HUES48 (cell line): ENCODE measurements around the gene TMEM37.
"Not testable (repeated sequence)": the region's sequence is repeated elsewhere in the genome, so short reads cannot be mapped to it uniquely, and the experiment has no call there.

ENCODE experiments used
- H3K27ac ChIP-seq: one replicate; pipeline ENCODE4 v1.7.0; 2013; ENCODE audit warnings: low read depth, low read length, inconsistent platforms
- H3K27me3 ChIP-seq: 2 replicates; pipeline ENCODE4 v1.6.1; 2013; ENCODE audit warnings: mild to moderate bottlenecking, low read length; ENCODE audit not compliant: control insufficient read depth, insufficient read depth
- H3K36me3 ChIP-seq: 2 replicates; pipeline ENCODE4 v1.6.1; 2013; ENCODE audit warnings: low read length; ENCODE audit not compliant: control insufficient read depth, insufficient read depth
- H3K4me1 ChIP-seq: 2 replicates; pipeline ENCODE4 v1.6.1; 2013; ENCODE audit warnings: mild to moderate bottlenecking, low read length; ENCODE audit not compliant: control insufficient read depth, insufficient read depth
- H3K4me3 ChIP-seq: 2 replicates; pipeline ENCODE4 v1.5.1; 2013; ENCODE audit warnings: mild to moderate bottlenecking, low read depth, low read length
- H3K9ac ChIP-seq: 2 replicates; pipeline ENCODE4 v1.6.1; 2013; ENCODE audit warnings: mild to moderate bottlenecking, low read depth, low read length, moderate library complexity
- H3K9me3 ChIP-seq: 2 replicates; pipeline ENCODE4 v1.6.1; 2013; ENCODE audit warnings: low read length; ENCODE audit not compliant: control insufficient read depth, insufficient read depth

TMEM37 gene

DNA sequence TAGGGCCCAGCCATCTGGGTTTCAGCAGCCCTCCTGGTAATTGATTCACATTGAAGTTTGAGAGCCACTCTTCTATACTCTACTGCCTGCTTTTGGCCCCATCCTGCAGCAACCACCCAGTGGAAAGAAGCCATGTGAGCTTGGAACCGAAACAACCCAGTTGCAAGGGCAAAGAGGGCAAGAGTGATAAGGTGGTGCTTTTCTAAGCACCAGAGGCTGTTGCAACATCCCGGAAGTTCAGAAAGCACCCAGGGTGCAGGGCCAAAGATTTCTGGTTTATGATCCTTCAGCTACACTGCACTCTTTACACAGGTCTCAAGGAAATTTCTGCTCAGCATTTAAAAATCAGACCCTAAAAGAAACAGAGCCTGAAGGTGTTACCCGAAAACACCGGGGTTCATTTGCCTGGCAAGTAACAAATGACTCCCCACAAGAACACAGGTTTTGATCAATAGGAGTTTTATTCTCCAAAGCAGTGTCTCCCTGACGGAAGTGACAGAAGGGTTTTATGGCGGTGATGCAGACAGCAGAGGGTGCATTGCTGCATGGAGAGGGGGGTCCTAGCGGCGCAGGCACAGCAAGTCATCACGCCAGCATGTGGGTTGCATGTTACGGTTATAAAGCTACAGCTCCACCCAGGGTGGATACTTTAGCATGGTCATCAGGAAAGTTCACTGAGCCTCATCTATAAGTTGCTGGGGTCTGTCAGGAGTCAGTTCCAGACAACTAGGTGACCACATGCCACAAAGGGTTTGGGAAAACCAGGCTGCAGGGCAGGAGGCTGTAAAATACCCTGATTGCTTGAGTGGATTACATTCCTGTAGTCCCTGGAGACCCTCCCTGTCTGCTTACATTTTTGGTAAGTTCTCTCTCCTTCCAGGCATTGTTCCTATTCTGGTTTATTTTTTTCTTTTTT is 28.8 kb upstream of the TMEM37 start:
- H3K9me3 ChIP-seq = no peaks in the 10 kb centered on the region
- H3K4me1 ChIP-seq = no peaks in the 10 kb centered on the region

DNA sequence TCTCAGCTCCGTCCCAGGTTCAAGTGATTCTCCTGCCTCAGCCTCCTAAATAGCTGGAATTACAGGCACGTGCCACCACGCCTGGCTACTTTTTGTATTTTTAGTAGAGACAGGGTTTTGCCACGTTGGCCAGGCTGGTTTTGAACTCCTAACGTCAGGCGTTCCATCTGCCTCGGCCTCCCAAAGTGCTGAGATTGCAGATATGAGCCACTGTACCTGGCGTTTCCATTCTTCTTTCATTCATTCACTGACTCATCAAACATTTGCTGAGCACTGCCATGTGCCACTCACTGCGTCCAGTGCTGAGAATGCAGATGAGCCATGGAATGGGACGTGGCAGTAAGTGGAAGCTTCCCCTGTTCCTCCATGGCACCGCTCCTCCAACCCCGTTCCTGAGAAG is 28.0 kb upstream of the TMEM37 start:
- H3K4me1 ChIP-seq, H3K4me3 ChIP-seq, H3K36me3 ChIP-seq, H3K27me3 ChIP-seq, H3K9me3 ChIP-seq, H3K27ac ChIP-seq, H3K9ac ChIP-seq: not testable (repeated sequence)

More for the DNA sequence above, 28.8 kb upstream of the TMEM37 start:
- H3K4me3 ChIP-seq = no peak overlapping the region
- no peak overlapping the region for H3K27ac ChIP-seq
- no peaks in the 10 kb centered on the region for H3K36me3 ChIP-seq
- no peak overlapping the region for H3K9ac ChIP-seq
- no peaks in the 10 kb centered on the region for H3K27me3 ChIP-seq

DNA sequence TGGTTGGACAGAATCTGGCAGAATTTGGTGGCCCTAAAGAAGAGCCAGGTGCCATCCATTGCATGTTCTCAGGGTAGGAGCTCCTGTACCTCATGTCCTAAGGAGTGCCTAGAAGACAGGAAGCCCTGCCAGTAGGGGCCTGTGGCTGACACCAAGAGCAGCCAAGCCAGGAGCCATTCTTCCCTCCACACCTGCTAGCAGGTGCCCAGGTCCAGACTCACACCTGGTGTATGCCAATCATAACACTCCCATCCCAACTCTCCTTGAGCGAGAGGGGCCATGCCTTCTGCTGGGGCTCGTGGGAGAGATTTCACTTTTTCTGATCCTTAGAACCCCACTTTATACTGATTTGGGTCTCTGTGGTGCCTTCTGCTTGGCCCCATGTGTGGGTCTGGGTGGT is 26.5 kb upstream of the TMEM37 start:
- Histone ChIP-seq H3K4me1 (no peaks in the 10 kb centered on the region; the same call in 1 of the 2 replicates), H3K9me3 (no peaks in the 10 kb centered on the region), H3K27ac (no peak overlapping the region), H3K4me3 (no peak overlapping the region), H3K27me3 (no peaks in the 10 kb centered on the region), H3K9ac (no peak overlapping the region), H3K36me3 (no peaks in the 10 kb centered on the region)

DNA sequence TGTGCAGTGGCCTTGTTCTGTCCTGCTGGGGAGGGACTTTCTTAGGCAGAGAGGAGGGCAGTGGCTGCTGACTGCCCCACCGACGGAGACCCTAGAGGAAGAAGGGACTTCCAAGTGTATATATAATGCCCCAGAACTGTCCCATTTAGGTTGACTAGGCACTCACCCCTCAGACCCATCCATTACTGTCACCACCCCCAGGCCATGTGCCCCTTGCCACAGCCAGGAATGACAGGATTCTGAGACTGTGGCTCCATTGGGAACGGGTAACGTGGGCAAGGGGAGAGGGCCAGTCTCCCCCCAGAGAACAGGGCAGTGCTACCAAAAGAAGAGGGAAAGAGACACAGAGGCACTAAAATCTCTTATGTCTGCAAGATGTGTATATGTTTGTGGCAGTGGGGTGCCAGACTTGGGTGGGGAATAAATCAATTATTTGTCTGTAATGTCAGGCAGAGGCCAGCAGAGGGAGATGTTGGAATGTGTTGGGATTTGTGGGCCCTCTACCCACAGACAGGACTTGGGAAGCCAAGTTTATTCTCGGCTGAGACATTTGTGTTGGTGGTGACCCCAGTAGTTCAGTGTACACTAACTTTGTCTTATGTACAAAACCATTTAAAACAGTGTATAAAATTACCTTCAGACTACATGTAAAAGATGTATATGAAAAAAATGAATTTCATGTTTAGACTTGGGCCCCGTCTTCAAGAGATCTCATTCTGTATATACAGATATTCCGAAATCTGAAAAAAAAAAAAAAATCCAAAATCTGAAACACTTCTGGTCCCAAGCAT is 24.0 kb upstream of the TMEM37 start:
- H3K4me1 ChIP-seq = no peaks in the 10 kb centered on the region; the same call in 1 of the 2 replicates
- H3K9ac ChIP-seq = no peak overlapping the region
- no peaks in the 10 kb centered on the region for H3K27me3 ChIP-seq
- H3K4me3 ChIP-seq = no peak overlapping the region
- H3K27ac ChIP-seq = no peak overlapping the region
- no peaks in the 10 kb centered on the region for H3K36me3 ChIP-seq
- no peaks in the 10 kb centered on the region for H3K9me3 ChIP-seq

DNA sequence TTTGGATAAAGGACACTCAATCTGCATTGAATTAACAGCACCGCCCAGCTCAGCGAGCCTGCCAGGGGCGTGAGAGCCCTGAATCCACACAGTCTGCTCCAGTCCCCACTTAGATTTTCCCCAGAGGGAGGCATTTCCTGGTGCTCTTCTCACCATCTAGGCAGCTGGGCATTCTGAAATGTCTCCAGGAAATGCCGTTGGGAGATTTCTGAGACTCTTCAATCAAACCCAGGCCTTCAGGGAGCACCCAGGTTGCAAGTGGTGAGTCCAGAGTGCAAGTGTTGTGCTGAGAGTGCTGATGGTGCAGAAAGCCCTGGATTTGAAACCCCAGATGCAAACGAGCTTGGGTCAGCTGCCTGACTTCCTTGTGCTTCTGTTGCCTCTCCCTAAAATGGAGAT is 23.4 kb upstream of the TMEM37 start:
- no peaks in the 10 kb centered on the region for H3K9me3 ChIP-seq
- H3K36me3 ChIP-seq = no peaks in the 10 kb centered on the region
- no peak overlapping the region for H3K4me3 ChIP-seq
- H3K27ac ChIP-seq = no peak overlapping the region
- H3K4me1 ChIP-seq = no peaks in the 10 kb centered on the region; the same call in 1 of the 2 replicates
- H3K27me3 ChIP-seq = no peaks in the 10 kb centered on the region
- no peak overlapping the region for H3K9ac ChIP-seq

DNA sequence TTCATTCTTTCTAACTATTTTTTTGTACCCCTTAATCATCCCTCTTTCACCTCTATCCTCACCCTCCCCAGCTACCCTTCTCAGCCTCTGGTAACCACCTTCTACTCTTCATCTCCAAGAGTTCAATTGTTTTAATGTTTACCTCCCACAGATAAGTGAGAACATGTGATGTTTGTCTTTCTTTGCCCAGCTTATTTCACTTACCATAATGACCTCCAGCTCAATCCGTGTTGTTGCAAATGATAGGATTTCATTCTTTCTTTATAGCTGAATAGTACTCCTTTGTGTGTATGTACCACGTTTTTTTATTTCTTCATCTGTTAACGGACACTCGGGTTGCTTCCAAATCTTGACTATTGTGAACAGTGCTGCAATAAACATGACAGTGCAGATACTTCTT is 22.1 kb upstream of the TMEM37 start:
- H3K4me1 ChIP-seq = no peaks in the 10 kb centered on the region; the same call in 1 of the 2 replicates
- no peak overlapping the region for H3K9ac ChIP-seq
- no peaks in the 10 kb centered on the region for H3K27me3 ChIP-seq
- H3K4me3 ChIP-seq = no peak overlapping the region
- H3K9me3 ChIP-seq = no peaks in the 10 kb centered on the region
- no peak overlapping the region for H3K27ac ChIP-seq
- no peaks in the 10 kb centered on the region for H3K36me3 ChIP-seq

DNA sequence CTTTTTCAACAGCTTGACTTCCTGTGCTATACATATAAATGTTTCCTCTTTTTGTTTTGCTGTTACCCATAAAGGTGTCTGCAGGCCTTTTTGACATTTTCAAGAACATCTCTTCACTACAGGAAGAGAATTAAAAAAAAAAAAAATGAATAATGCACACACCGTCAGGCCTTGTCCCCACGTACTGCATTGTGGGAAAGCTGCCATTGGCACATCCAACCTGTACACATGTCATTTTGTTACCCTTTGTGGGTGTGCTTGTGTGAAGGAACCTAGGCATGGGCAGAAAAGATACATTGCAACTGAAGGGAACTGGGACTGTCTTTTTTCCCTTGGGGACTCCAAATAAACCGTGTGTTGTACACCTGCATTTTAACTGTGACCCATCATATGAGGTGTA is 16.8 kb upstream of the TMEM37 start:
- H3K4me3 ChIP-seq = no peak overlapping the region
- H3K9ac ChIP-seq = no peak overlapping the region
- H3K36me3 ChIP-seq = no peaks in the 10 kb centered on the region
- H3K27ac ChIP-seq = no peak overlapping the region
- no peaks in the 10 kb centered on the region for H3K9me3 ChIP-seq
- no peaks in the 10 kb centered on the region for H3K4me1 ChIP-seq
- H3K27me3 ChIP-seq = no peaks in the 10 kb centered on the region

DNA sequence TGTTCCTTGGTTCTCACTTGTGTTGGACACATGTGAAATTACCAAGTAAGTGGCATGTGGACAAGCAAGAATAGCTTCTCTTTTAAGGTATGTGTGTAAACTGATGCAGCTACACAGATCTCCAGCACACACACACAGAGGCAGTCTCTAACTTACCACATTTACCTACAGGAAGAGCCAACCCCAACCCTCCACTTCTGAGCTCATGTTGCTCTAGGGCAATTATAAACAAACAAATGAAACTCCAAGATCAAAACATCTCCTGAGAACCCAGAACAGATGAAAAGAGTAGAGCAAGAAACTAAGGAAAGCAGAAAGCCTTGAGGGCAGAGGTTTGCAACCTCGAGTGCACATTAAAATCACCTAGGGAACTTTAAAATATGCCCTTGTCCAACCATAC is 16.0 kb upstream of the TMEM37 start:
- no peaks in the 10 kb centered on the region for H3K4me1 ChIP-seq

DNA sequence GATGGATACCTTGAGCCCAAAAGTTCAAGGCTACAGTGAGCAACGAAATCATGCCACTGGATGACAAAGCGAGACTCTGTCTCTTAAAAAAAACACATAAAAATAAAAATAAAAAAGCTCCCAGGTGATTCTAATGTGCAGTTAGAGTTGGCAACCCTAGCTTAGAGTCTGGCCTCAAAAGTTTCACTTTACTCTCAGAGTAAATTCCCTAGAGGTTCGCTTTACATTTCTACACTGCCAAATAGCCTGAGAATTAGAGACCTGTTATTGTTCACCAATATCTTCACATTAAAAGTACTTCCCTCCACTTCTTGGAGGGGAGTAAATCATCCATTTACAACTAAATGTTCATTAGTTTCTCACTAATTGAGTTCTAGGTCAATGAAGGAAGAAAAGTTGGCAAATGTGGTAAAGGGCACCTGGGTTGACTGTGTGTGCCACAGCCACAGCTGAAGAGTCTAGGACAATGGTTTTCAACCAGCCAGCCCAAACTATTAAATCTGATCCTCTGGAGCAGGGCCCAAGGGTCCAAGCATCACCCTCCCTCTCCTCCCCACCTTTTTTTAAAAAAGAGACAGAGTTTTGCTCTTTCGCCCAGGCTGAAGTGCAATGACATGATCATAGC is 15.2 kb upstream of the TMEM37 start:
- no peaks in the 10 kb centered on the region for H3K27me3 ChIP-seq
- H3K27ac ChIP-seq = no peak overlapping the region
- no peak overlapping the region for H3K4me3 ChIP-seq
- no peaks in the 10 kb centered on the region for H3K36me3 ChIP-seq
- H3K4me1 ChIP-seq = no peaks in the 10 kb centered on the region
- H3K9ac ChIP-seq = no peak overlapping the region
- peaks cover 10% of the 10 kb centered on the region for H3K9me3 ChIP-seq

More for the DNA sequence above, 16.0 kb upstream of the TMEM37 start:
- Histone ChIP-seq H3K9me3 (peaks cover 2% of the 10 kb centered on the region), H3K4me3 (no peak overlapping the region), H3K27ac (no peak overlapping the region), H3K36me3 (no peaks in the 10 kb centered on the region), H3K9ac (no peak overlapping the region), H3K27me3 (no peaks in the 10 kb centered on the region)

DNA sequence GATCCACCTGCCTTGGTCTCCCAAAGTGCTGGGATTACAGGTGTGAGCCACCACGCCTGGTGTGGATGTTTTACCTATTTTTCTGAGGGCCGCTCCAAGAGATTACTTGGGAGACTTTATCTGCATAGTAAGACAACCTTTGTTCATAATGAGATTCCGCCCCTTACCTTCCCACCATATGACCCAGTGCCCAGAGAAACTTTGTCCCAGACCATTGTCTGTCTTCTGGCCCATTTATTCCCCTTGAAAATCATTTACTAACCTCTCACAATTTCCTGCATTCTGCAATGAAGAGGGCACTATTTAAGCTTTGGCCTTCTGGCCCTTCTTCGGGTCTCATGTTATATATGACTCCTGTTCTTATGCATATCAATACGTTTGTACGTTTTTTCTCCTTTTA is 13.7 kb upstream of the TMEM37 start:
- H3K4me1 ChIP-seq = 0 out of 2 replicates have a peak, but pooled peaks cover 6% of the 10 kb centered on the region
- no peak overlapping the region for H3K27ac ChIP-seq

More for the DNA sequence above, 13.7 kb upstream of the TMEM37 start:
- Histone ChIP-seq H3K4me3 (no peak overlapping the region), H3K36me3 (no peaks in the 10 kb centered on the region), H3K9me3 (peaks cover 12% of the 10 kb centered on the region), H3K27me3 (no peaks in the 10 kb centered on the region), H3K9ac (no peak overlapping the region)
